Measurements from ENCODE around the gene NKAIN2.

DNA sequence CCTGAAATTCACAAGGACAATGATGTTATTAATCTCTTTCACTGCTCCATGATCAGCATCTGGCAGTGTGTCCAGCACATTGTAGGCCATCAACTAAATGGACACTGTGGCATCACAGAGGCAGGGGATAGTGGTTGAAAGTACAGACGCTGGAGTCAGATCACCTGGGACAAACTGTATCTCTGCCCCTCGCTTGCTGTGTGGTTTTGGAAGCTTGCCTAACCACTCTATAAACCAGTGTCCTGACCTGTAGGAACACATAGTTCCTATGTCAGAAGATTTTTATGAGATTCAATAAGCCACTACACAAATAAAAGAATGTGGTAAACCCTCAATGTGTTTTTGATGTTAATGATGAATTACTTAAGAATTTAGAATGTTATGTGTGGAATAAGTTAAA lies 939.3 kb downstream of the NKAIN2 start:
- no peak for TF ChIP-seq EZH2 (IDR thresholded peaks at IDR 0.05; ENCODE audit: borderline replicate concordance, low read length)
- TF ChIP-seq, protein P1, sequence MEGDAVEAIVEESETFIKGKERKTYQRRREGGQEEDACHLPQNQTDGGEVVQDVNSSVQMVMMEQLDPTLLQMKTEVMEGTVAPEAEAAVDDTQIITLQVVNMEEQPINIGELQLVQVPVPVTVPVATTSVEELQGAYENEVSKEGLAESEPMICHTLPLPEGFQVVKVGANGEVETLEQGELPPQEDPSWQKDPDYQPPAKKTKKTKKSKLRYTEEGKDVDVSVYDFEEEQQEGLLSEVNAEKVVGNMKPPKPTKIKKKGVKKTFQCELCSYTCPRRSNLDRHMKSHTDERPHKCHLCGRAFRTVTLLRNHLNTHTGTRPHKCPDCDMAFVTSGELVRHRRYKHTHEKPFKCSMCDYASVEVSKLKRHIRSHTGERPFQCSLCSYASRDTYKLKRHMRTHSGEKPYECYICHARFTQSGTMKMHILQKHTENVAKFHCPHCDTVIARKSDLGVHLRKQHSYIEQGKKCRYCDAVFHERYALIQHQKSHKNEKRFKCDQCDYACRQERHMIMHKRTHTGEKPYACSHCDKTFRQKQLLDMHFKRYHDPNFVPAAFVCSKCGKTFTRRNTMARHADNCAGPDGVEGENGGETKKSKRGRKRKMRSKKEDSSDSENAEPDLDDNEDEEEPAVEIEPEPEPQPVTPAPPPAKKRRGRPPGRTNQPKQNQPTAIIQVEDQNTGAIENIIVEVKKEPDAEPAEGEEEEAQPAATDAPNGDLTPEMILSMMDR (conservative IDR thresholded peaks at IDR 0.05 in 1 of 2, IDR thresholded peaks at IDR 0.05 in 1 of 2; ENCODE audit: extremely low read depth in 1 of 2, insufficient read depth in 1 of 2, low read depth in 1 of 2, low read length in 2 of 2), result no peak

Measured in mammary epithelial cell (primary cell).